ENCODE data around the gene ZNF438. TPM values are rescaled to one million over a fixed set of nuclear protein-coding genes. Genes with fewer than 3 reads are reported as not detected.

The ZNF438 gene
- total RNA-seq, 2 donors from 2014 or later: 1.5 to 10.1 TPM

DNA sequence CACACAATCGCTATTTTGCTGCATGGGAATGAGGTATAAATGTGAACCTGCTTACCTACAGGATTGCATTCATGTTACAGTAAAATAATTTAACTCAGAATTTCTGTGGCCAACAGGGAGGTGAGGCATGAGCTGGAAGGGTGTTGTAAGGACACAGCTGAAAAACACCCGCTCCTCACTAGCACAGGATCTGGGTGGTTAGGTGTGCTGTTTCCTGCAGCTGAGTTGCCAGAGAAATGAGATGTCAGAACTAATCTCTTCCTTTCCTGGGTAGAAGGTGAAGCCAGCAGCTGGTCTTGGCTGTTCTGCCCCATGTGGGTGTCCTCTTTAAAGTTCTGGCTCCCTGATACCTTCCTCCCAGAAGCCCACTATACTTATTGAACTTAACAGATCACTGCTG is 39.0 kb upstream of the ZNF438 start:
- intact Hi-C loops (cut with DNase I): no loop called here
- no peak overlapping the region for H3K27ac ChIP-seq
- TF ChIP-seq, protein P1, sequence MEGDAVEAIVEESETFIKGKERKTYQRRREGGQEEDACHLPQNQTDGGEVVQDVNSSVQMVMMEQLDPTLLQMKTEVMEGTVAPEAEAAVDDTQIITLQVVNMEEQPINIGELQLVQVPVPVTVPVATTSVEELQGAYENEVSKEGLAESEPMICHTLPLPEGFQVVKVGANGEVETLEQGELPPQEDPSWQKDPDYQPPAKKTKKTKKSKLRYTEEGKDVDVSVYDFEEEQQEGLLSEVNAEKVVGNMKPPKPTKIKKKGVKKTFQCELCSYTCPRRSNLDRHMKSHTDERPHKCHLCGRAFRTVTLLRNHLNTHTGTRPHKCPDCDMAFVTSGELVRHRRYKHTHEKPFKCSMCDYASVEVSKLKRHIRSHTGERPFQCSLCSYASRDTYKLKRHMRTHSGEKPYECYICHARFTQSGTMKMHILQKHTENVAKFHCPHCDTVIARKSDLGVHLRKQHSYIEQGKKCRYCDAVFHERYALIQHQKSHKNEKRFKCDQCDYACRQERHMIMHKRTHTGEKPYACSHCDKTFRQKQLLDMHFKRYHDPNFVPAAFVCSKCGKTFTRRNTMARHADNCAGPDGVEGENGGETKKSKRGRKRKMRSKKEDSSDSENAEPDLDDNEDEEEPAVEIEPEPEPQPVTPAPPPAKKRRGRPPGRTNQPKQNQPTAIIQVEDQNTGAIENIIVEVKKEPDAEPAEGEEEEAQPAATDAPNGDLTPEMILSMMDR (IDR thresholded peaks at IDR 0.05): no peak
- TF ChIP-seq POLR2AphosphoS5 (IDR thresholded peaks at IDR 0.05) (no peak), POLR2A (IDR thresholded peaks at IDR 0.05) (no peak)
- WGBS: 96% methylated on average over 2 of the region's 2 CpGs
- H3K36me3 ChIP-seq: no peaks in the 10 kb centered on the region
- no peaks in the 10 kb centered on the region for H3K27me3 ChIP-seq (replicated peaks; ENCODE audit: insufficient read depth)
- no peaks in the 10 kb centered on the region for H3K4me1 ChIP-seq (replicated peaks)
- no peaks in the 10 kb centered on the region for H3K9me3 ChIP-seq
- no peak overlapping the region for H3K4me3 ChIP-seq
- DNase-seq (ENCODE audit: low spot score): no peak

DNA sequence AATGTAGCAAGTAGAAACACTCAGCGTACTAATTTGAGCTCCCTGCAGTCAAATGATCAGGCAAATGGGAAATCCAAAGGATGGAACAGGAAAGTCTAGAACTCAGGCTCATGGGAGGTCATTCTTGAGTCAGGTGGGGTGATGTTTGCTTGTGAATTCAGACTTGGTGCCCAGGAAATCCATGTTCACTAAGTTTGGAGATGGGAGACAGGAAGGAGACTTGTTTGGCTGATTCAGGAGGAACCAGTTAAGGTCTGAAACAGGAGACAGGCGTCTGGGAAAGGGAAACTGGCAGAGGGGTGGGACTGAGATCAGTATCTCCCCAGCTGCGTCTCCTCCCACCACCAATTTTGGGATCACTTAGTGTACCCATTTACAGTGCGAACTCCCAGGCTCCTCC is 38.4 kb upstream of the ZNF438 start:
- Histone ChIP-seq H3K4me1 (replicated peaks) (no peaks in the 10 kb centered on the region), H3K27me3 (replicated peaks; ENCODE audit: insufficient read depth) (no peaks in the 10 kb centered on the region), H3K9me3 (no peaks in the 10 kb centered on the region), H3K27ac (no peak overlapping the region), H3K4me3 (no peak overlapping the region), H3K36me3 (no peaks in the 10 kb centered on the region)
- TF ChIP-seq POLR2A (IDR thresholded peaks at IDR 0.05) (no peak), POLR2AphosphoS5 (IDR thresholded peaks at IDR 0.05) (no peak)
- TF ChIP-seq, protein P1 (IDR thresholded peaks at IDR 0.05): no peak
- DNase-seq (ENCODE audit: low spot score): no peak
- WGBS: 34% methylated on average over 4 of the region's 4 CpGs
- intact Hi-C loops (cut with DNase I): no loop called here

DNA sequence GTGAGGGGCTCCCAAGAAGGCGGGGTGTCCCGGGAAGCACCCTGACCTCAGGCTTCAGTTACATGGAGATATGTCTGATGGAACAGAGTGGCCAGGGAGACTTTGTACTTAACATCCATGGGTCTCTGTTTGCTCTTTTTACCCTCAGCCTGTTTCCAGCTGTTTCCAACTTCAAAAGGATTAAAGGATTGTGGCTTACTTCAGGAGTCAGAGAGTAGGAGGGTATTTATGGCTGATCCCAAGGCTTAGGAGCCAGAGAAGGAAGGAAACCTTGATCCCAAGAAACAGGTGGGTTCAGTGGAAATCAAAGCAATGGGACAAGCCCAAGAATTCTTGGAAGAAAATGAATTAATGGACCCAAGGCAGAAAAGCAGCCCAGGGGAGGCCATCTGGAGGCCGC is 37.7 kb upstream of the ZNF438 start:
- Histone ChIP-seq H3K4me3 (no peak overlapping the region), H3K27me3 (replicated peaks; ENCODE audit: insufficient read depth) (no peaks in the 10 kb centered on the region), H3K9me3 (no peaks in the 10 kb centered on the region), H3K36me3 (no peaks in the 10 kb centered on the region), H3K27ac (no peak overlapping the region), H3K4me1 (replicated peaks) (no peaks in the 10 kb centered on the region)
- 79% methylated on average over 3 of the region's 3 CpGs for WGBS
- DNase-seq (ENCODE audit: low spot score): no peak
- no peak for TF ChIP-seq POLR2A (IDR thresholded peaks at IDR 0.05)
- intact Hi-C loops (cut with DNase I): no loop called here

DNA sequence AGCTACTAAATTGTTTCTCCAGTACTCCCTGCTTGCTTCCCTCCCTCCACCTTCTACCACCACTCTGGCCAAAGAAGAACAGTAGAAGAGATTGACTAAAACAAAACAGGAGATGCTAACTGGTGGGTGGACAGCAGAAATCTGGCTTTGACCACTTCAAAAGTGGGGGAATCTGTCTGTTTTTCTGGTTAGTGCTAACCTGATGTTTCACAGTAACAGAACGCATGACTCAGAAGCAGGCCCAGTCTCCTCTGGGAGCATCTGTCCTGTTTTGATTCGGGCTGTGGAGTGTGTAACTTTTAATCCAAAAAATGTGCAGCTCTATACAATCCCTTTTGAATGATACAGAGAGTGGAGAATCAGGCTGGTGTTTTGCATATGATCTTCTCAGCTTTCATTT is 32.7 kb upstream of the ZNF438 start:
- WGBS: 24% methylated on average over 2 of the region's 2 CpGs

DNA sequence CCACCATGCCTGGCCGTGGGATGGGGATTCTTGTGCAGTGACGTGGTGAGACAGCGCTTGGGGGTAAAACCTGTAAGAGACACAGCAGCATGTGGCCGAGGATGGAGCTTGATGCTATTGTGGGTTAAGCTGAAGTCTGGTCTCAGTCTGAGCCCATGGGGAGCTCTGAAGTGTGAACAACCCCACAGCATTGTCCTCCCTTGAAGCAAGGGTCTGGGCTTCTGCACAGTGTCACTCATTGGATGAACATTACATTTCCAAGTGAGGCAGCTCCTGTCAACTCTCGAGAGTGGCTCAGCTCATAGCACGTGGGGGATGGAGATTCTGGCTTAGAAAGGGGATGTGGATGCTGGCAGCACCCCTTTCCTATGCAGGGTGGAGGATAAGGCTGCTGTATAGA is 32.2 kb upstream of the ZNF438 start:
- DNase-seq (ENCODE audit: low spot score): no peak
- TF ChIP-seq, protein P1 (IDR thresholded peaks at IDR 0.05): no peak
- TF ChIP-seq POLR2AphosphoS5 (IDR thresholded peaks at IDR 0.05) (no peak), POLR2A (IDR thresholded peaks at IDR 0.05) (no peak)
- H3K27me3 ChIP-seq (replicated peaks; ENCODE audit: insufficient read depth): no peaks in the 10 kb centered on the region
- intact Hi-C loops (cut with DNase I): no loop called here
- no peak overlapping the region for H3K4me3 ChIP-seq
- WGBS: 87% methylated on average over 6 of the region's 6 CpGs
- no peaks in the 10 kb centered on the region for H3K9me3 ChIP-seq
- H3K27ac ChIP-seq: no peak overlapping the region
- H3K4me1 ChIP-seq (replicated peaks): no peaks in the 10 kb centered on the region
- H3K36me3 ChIP-seq: no peaks in the 10 kb centered on the region

More for the DNA sequence above, 32.7 kb upstream of the ZNF438 start:
- Histone ChIP-seq H3K4me1 (replicated peaks) (no peaks in the 10 kb centered on the region), H3K9me3 (no peaks in the 10 kb centered on the region), H3K4me3 (no peak overlapping the region), H3K27ac (no peak overlapping the region), H3K27me3 (replicated peaks; ENCODE audit: insufficient read depth) (no peaks in the 10 kb centered on the region), H3K36me3 (no peaks in the 10 kb centered on the region)
- no peak for TF ChIP-seq POLR2A (IDR thresholded peaks at IDR 0.05)
- no peak for TF ChIP-seq POLR2AphosphoS5 (IDR thresholded peaks at IDR 0.05)
- TF ChIP-seq, protein P1 (IDR thresholded peaks at IDR 0.05): no peak
- DNase-seq (ENCODE audit: low spot score): no peak
- intact Hi-C loops (cut with DNase I): no loop called here

Measured in prostate gland (tissue), 2 donors.